ENCODE measurements around the gene PRSS53.

- TF ChIP-seq CTCF (IDR thresholded peaks at IDR 0.05) (peak in 1 of 6 experiments; percentile 25), POLR2A (IDR thresholded peaks at IDR 0.05) (no peak)
Measured at GRCh38 chr16:31073142-31073969, 15.4 kb downstream of the PRSS53 start.
